H1 (cell line): ENCODE data around the gene LOXHD1.

Experiments
- EGR1 ChIP-seq: IDR thresholded peaks from 2 replicates; pipeline ENCODE4 v1.6.1; 2011; ENCODE audit warnings: low read depth, low read length, borderline replicate concordance
- EZH2 ChIP-seq: fragments of 200-600 bp; sonication (generic); IDR thresholded peaks from 2 replicates; pipeline ENCODE4 v1.7.1; 2012; ENCODE audit warnings: low read depth, mild to moderate bottlenecking, moderate library complexity, low read length, inconsistent platforms; ENCODE audit not compliant: severe bottlenecking
- GTF2F1 ChIP-seq: IDR thresholded peaks from 2 replicates; pipeline ENCODE4 v1.6.1; 2012; ENCODE audit warnings: low read depth, low read length, improper control_type of control experiment, borderline replicate concordance
- NANOG ChIP-seq: IDR thresholded peaks from 2 replicates; pipeline ENCODE4 v1.6.1; 2011; ENCODE audit warnings: low read length, low read depth, mild to moderate bottlenecking, inconsistent platforms; ENCODE audit not compliant: insufficient read depth, poor library complexity, severe bottlenecking
- POLR2AphosphoS5 ChIP-seq: IDR thresholded peaks from 2 replicates; pipeline ENCODE4 v1.6.1; 2011; ENCODE audit warnings: low read depth, low read length
- RAD21 ChIP-seq, 2 experiments: IDR thresholded peaks in 1 of 2; conservative IDR thresholded peaks in 1 of 2; 2 replicates each; pipeline ENCODE4 v1.6.1; 2011; ENCODE audit warnings: low read depth in 2 of 2, low read length in 2 of 2, improper control_type of control experiment in 1 of 2, inconsistent platforms in 1 of 2, mild to moderate bottlenecking in 1 of 2, moderate library complexity in 1 of 2
- RFX5 ChIP-seq: IDR thresholded peaks from 2 replicates; pipeline ENCODE4 v1.6.1; 2011; ENCODE audit warnings: low read depth, low read length, improper control_type of control experiment, borderline replicate concordance
- TAF7 ChIP-seq: optimal IDR thresholded peaks from 2 replicates; pipeline ENCODE3; 2011; ENCODE audit warnings: low read depth, mild to moderate bottlenecking, inconsistent platforms, low read length, moderate library complexity, borderline replicate concordance
- YY1 ChIP-seq: IDR thresholded peaks from 2 replicates; pipeline ENCODE4 v1.6.1; 2011; ENCODE audit warnings: low read depth, mild to moderate bottlenecking, low read length
- TF ChIP-seq, protein P1 (sequence below): IDR thresholded peaks from 2 replicates; pipeline ENCODE4 v1.6.1; 2012; ENCODE audit warnings: low read length, inconsistent platforms

DNA sequence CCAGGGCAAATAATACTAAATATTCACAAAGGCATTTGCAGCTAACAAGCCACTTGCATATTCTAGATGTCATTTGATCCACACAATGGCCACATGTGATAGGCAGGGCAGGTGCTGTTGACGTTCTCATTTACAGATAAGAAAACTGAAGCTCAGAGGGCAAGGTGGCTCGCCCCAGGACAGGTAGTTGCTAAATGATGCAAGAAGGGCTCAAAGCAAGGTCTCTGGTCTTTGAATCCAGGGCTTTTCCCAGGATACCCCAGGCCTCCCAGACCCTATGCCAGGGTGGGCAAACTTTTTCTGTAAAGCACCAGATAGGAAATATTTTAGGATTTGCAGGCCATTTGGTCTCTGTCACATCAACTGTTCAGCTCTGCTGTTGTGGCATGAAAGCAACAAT lies 35.1 kb downstream of the LOXHD1 start:
- TF ChIP-seq POLR2AphosphoS5 (no peak), RAD21 (IDR thresholded peaks at IDR 0.05 in 1 of 2, conservative IDR thresholded peaks at IDR 0.05 in 1 of 2; ENCODE audit: low read depth in 2 of 2, low read length in 2 of 2) (no peak), EZH2 (no peak), EGR1 (no peak), NANOG (no peak), GTF2F1 (no peak), YY1 (no peak), RFX5 (no peak), TAF7 (no peak)
- TF ChIP-seq, protein P1, sequence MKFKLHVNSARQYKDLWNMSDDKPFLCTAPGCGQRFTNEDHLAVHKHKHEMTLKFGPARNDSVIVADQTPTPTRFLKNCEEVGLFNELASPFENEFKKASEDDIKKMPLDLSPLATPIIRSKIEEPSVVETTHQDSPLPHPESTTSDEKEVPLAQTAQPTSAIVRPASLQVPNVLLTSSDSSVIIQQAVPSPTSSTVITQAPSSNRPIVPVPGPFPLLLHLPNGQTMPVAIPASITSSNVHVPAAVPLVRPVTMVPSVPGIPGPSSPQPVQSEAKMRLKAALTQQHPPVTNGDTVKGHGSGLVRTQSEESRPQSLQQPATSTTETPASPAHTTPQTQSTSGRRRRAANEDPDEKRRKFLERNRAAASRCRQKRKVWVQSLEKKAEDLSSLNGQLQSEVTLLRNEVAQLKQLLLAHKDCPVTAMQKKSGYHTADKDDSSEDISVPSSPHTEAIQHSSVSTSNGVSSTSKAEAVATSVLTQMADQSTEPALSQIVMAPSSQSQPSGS: no peak
